ENCODE data around the gene MAP1S.
A peak's percentile ranks its signal among the peaks of the same experiment; 100 is the strongest.

MAP1S gene, protein sequence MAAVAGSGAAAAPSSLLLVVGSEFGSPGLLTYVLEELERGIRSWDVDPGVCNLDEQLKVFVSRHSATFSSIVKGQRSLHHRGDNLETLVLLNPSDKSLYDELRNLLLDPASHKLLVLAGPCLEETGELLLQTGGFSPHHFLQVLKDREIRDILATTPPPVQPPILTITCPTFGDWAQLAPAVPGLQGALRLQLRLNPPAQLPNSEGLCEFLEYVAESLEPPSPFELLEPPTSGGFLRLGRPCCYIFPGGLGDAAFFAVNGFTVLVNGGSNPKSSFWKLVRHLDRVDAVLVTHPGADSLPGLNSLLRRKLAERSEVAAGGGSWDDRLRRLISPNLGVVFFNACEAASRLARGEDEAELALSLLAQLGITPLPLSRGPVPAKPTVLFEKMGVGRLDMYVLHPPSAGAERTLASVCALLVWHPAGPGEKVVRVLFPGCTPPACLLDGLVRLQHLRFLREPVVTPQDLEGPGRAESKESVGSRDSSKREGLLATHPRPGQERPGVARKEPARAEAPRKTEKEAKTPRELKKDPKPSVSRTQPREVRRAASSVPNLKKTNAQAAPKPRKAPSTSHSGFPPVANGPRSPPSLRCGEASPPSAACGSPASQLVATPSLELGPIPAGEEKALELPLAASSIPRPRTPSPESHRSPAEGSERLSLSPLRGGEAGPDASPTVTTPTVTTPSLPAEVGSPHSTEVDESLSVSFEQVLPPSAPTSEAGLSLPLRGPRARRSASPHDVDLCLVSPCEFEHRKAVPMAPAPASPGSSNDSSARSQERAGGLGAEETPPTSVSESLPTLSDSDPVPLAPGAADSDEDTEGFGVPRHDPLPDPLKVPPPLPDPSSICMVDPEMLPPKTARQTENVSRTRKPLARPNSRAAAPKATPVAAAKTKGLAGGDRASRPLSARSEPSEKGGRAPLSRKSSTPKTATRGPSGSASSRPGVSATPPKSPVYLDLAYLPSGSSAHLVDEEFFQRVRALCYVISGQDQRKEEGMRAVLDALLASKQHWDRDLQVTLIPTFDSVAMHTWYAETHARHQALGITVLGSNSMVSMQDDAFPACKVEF

GRCh38 chr19:17718947-17719711 lies at the start of gene MAP1S:
Gene MAP1S, plus strand, starts transcription at chr19:17719480. Its CDS starts 23 bp downstream, at chr19:17719503.
- DNase-seq: peak in 42 of 51 donors; percentile 4 to 71 (median 28)

- no peak for DNase-seq
These were observed 47.4 kb upstream of the MAP1S start for GRCh38 chr19:17671906-17672305.

DNA sequence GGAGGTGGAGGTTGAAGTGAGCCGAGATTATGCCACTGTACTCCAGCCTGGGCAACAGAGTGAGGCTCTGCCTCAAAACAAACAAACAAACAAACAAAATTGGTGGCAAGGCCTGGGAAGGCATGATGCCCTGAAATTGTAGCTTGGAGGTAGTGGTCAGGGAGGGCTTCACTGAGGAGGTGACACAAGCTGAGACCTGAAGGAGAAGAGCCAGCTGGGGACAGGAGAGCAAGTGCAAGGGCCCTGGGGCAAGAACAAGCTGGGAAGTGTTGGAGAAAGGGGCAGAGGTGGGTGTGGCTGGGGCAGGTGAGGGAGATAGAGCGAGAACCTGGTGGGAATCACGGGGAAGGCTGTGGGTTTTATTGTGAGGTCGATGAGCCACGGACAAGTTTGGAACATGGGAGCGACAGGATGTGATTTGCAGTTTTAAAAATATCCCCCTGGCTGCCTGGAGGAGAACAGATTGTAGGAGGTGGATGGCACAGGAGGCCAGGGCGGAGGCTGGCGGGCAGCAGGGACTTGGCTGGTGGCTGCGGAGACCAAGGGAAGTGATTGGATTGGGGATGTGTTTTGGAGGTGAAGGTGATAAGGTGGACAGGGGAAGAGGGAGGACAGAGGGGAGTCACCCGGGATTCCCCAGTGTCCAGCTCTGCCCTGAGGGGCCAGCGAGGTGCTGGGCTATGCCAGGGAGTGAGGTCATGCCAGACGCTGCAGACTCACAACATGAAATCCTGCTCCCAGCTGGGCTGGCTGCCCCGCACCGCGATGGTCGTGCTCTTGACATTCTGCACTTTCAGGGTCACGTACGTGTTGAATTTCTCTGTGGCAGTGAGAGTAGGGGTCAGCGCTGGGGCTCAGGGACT lies 45.1 kb upstream of the MAP1S start:
- peak in 1 of 51 donors; percentile 25 for DNase-seq

GRCh38 chr19:17676295-17676694 lies 43.0 kb upstream of the MAP1S start:
- DNase-seq: no peak

DNA sequence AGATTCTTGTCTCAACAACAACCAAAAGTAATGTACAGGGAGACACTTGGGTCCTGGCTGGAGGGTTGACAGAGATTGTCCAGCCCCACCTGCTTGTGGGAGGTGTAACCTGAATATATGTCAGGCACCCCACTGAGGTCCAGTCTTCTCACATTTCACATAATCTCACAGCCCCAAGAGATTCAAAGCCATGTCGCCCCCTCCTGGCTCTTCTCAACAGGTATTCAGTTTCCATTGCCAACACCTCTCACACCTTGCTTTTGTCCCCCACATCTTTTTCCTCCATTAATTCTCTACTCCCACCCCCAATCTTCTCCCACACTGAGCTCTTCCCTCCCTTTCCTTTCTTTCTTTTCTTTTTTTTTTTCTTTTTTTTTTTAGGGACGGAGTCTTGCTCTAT lies 42.3 kb upstream of the MAP1S start:
- no peak for DNase-seq

DNA sequence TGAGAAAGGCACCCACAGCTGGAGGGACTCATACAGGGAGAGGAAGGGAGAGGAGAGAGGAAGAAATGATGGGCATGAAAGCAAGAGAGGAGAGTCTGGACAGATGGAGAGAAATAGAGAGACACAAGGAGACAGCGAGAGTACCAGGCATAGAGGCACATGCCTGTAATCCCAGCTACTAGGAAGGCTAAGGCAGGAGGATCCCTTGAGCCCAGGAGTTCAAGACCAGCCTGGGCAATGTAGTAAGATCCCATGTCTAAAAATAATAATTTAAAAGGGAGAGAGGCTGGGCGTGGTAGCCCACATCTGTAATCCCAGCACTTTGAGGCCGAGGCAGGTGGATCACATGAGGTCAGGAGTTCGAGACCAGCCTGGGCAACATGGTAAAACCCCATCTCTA lies 40.4 kb upstream of the MAP1S start:
- no peak for DNase-seq

DNA sequence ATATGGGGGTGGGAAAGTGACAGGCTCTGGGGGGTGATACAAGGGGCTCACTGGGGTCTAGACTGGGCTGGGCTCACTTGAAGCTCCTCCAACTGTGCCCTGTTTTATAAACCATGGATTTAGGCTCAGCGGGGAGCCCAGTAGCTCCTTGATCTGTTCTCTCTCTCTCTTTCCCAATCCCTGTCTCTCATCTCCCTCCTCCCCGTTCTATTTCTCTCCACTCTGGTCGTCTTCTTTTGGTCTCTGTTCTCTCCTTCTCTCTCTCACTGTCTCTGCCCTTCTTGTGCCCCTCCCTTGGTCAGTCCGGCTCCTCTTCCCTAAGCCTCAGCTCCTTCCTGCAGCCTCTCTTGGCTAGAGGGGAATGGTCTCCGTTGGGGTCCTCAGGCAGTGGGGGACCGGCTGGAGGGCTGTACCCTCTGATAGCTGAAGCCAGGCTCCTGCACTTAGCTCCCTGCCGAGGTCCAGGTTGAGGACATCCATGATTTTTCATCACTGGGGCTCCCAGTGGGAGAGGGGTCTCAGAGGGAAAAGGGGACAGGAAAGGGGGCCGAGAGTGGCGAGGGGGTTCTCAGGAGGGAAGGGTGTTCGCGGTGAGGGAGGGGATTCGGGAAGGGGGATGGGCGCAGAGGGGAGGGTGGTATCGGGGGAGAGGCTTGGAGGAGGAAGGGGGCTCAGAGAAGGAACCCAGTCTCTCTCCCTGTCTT lies 39.6 kb upstream of the MAP1S start:
- no peak for DNase-seq

DNA sequence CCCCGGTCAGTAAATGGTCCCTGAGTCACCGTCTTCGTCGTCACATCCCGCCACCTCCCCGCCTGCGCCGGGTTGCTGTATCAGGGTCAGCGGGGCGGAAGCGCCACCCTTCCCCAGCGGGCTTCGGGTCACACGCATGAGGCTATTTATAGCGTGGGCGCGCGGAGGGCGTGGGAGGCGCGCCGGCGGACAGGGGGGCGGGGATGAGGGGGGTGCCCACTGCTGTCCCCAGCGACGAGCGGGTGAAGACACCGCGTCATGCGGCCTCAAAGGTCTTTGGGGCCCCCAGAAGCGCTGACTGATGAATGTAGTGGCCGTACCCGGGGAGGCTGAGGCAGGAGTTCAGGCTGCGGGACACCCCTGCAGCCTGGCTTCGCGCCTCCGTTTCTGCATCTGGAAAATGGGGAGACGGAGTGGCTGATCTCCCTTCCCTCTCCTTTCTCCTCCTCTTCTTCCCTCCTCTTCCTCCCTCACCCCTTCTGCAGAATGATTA lies 39.0 kb upstream of the MAP1S start:
- DNase-seq: peak in 28 of 51 donors; percentile 2 to 60 (median 30)

- peak in 3 of 51 donors; percentile 1 to 14 (median 10) for DNase-seq
These were observed 37.7 kb upstream of the MAP1S start for GRCh38 chr19:17681505-17682125.

- DNase-seq: no peak
These were observed 37.0 kb upstream of the MAP1S start for GRCh38 chr19:17682273-17682672.

GRCh38 chr19:17683078-17683477 lies 36.2 kb upstream of the MAP1S start:
- no peak for DNase-seq

DNA sequence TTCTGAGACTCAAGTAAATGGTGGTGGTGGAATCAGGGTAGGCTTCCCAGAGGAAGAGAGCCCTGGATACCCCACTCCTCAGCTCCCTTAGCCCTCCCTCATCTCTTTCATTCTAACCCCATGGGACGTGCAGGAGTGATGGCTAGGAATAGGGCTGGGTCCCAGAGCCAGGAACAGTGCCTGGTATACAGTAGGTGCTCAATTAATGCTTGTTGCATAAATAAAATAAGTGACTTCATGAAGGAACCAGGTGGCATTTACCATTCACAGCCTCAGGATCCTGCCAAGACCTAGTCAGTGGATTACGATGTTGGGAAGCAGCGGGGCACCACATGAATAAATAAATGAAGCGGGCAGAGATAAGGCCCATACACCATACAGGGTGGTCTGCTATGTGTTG lies 35.0 kb upstream of the MAP1S start:
- no peak for DNase-seq

- peak in 1 of 51 donors; percentile 1 for DNase-seq
These were observed 33.7 kb upstream of the MAP1S start for GRCh38 chr19:17685451-17686022.

DNA sequence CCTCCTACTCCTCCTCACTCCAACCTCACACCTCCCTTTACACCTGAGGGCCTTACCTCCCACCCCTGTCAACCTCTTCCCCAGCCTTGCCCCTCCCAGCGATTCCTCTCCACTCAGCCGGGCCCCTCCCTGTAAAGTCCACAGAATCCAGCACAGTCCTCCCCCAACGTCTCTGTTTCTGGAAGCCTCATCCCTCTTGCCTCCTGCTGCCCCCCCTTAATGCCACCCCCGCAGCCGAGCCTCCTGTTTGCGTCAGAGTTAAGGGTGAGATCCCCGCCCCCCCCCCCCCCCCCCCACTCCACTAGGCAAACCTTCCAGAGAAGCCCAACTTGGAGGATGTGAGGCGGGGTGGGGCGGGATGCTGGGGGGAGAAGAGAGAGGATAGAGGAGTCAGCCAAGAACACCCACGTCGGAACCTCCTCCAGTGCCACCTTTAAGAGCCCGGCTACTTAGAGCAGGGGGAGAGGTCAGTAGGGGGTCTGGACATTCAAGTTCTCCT lies 33.2 kb upstream of the MAP1S start:
- peak in 6 of 51 donors; percentile 4 to 45 (median 22) for DNase-seq

GRCh38 chr19:17686592-17687024 lies 32.7 kb upstream of the MAP1S start:
- peak in 17 of 51 donors; percentile 6 to 47 (median 17) for DNase-seq

GRCh38 chr19:17687141-17687856 lies 32.0 kb upstream of the MAP1S start:
- DNase-seq: peak in 2 of 51 donors; percentile 8 to 22

Measured in hypothalamus (tissue), 51 donors.